K562 (cell line): ENCODE data around the gene HBP1. TPM values are rescaled to one million over a fixed set of nuclear protein-coding genes. Genes with fewer than 3 reads are reported as not detected.

Source experiments
- CBX2 ChIP-seq: fragments of 200-600 bp; sonication (generic); IDR thresholded peaks from one replicate; pipeline ENCODE4 v1.6.1; 2012; ENCODE audit warnings: mild to moderate bottlenecking, low read length, inconsistent platforms; ENCODE audit not compliant: insufficient read depth, poor library complexity, severe bottlenecking
- CEBPG ChIP-seq, 3 experiments: fragments of 200-800 bp in 1 of 3; sonication (Bioruptor generic) in 1 of 3; sonication (generic) in 1 of 3; formaldehyde crosslinking in 1 of 3; IDR thresholded peaks in 2 of 3; conservative IDR thresholded peaks in 1 of 3; 2 replicates each; pipeline versions ENCODE4 v1.6.1 to v1.8.0; 2016 to 2022; ENCODE audit warnings: missing compliant biosample characterization in 2 of 3, missing genetic modification characterization in 2 of 3, mild to moderate bottlenecking in 1 of 3, missing genetic modification reagents in 1 of 3
- EP400 ChIP-seq: fragments of 450-650 bp; IDR thresholded peaks from 2 replicates; pipeline ENCODE4 v1.6.1; 2017; ENCODE audit warnings: antibody characterized with exemption, mild to moderate bottlenecking, moderate library complexity
- ERF ChIP-seq: fragments of 450-650 bp; formaldehyde crosslinking; IDR thresholded peaks from 2 replicates; pipeline ENCODE4 v1.4.0; 2020; ENCODE audit warnings: mild to moderate bottlenecking, mixed read lengths
- GABPB2 ChIP-seq: fragments of 250-450 bp; sonication (Bioruptor Pico); conservative IDR thresholded peaks from 2 replicates; pipeline ENCODE4 v1.5.1; 2021; ENCODE audit warnings: mild to moderate bottlenecking
- MCM5 ChIP-seq: fragments of 450-650 bp; IDR thresholded peaks from 2 replicates; pipeline ENCODE4 v1.6.1; 2016; ENCODE audit warnings: low read depth
- NFXL1 ChIP-seq: fragments of 450-650 bp; formaldehyde crosslinking; IDR thresholded peaks from 2 replicates; pipeline ENCODE4 v1.4.0; 2021; ENCODE audit warnings: mild to moderate bottlenecking
- NONO ChIP-seq, 2 experiments: fragments of 200-400 bp in 1 of 2; fragments of 450-650 bp in 1 of 2; formaldehyde crosslinking in 1 of 2; IDR thresholded peaks; 2 replicates each; pipeline ENCODE4 v1.6.1; 2017; ENCODE audit warnings: low read depth in 2 of 2, mild to moderate bottlenecking in 2 of 2, moderate library complexity in 2 of 2, low read length in 1 of 2
- NUFIP1 ChIP-seq: fragments of 450-650 bp; IDR thresholded peaks from 2 replicates; pipeline ENCODE4 v1.6.1; 2018; ENCODE audit not compliant: partially characterized antibody
- PHF20 ChIP-seq: fragments of 450-650 bp; IDR thresholded peaks from 2 replicates; pipeline ENCODE4 v1.6.1; 2018; ENCODE audit not compliant: partially characterized antibody
- PML ChIP-seq: IDR thresholded peaks from 2 replicates; pipeline ENCODE4 v1.6.1; 2012; ENCODE audit warnings: low read length, inconsistent platforms
- RBM22 ChIP-seq: fragments of 200-400 bp; formaldehyde crosslinking; IDR thresholded peaks from 2 replicates; pipeline ENCODE4 v1.6.1; 2018; ENCODE audit warnings: low read length, low read depth; ENCODE audit not compliant: poor library complexity, severe bottlenecking
- RFX5 ChIP-seq: IDR thresholded peaks from 2 replicates; pipeline ENCODE4 v1.6.1; 2011; ENCODE audit warnings: low read depth, mild to moderate bottlenecking, improper control_type of control experiment, low read length
- SRF ChIP-seq, 2 experiments: fragments of 250-450, 450-650 bp in 1 of 2; sonication (Bioruptor Pico) in 1 of 2; sonication (generic) in 1 of 2; formaldehyde crosslinking; IDR thresholded peaks; 2 replicates each; pipeline versions ENCODE4 v1.5.0 to v1.5.1; 2020 to 2022; ENCODE audit warnings: mild to moderate bottlenecking in 1 of 2, missing genetic modification reagents in 1 of 2
- ZBTB7A ChIP-seq: IDR thresholded peaks from 2 replicates; pipeline ENCODE4 v1.6.1; 2011; ENCODE audit warnings: low read depth, mild to moderate bottlenecking, low read length, moderate library complexity, borderline replicate concordance; ENCODE audit not compliant: control insufficient read depth
- ZNF23 ChIP-seq: fragments of 250-450 bp; sonication (Bioruptor Pico); IDR thresholded peaks from 2 replicates; pipeline ENCODE4 v1.4.0; 2020; ENCODE audit warnings: mild to moderate bottlenecking
- ZNF445 ChIP-seq: fragments of 250-450 bp; sonication (Bioruptor Pico); IDR thresholded peaks from 2 replicates; pipeline ENCODE4 v1.4.0; 2020; ENCODE audit warnings: low read depth, mild to moderate bottlenecking, moderate library complexity
- ZNF584 ChIP-seq: fragments of 200-800 bp; sonication (Bioruptor generic); IDR thresholded peaks from 2 replicates; pipeline ENCODE4 v1.6.1; 2016; ENCODE audit warnings: low read depth, mild to moderate bottlenecking, missing genetic modification characterization, missing compliant biosample characterization
- ZSCAN32 ChIP-seq: fragments of 450-650 bp; formaldehyde crosslinking; IDR thresholded peaks from 2 replicates; pipeline ENCODE4 v1.4.0; 2020; ENCODE audit warnings: mild to moderate bottlenecking, moderate library complexity
- polyA plus RNA-seq, 8 experiments: library from polyadenylated mRNA; depleted of rRNA in 4 of 8; stranded (reverse) in 5 of 8; unstranded in 3 of 8; fragments of >200 nt; fragmentation: Nextera tagmentation in 2 of 8; fragmentation: Illumina TruSeq in 1 of 8; extraction: Ambion mirVana in 2 of 8; extraction: Trizol in 1 of 8; gene quantifications; 2 replicates each; pipeline versions ENCODE4 v1.2.1 to v1.2.3, GENCODE V29; 2011 to 2014; ENCODE audit warnings: inconsistent platforms in 1 of 8, missing spikeins in 1 of 8
- total RNA-seq, 7 experiments: library from RNA; depleted of rRNA in 6 of 7; stranded (reverse); fragments of >200 nt in 6 of 7; fragmentation: Illumina TruSeq in 2 of 7; extraction: Trizol in 2 of 7; gene quantifications; 2 replicates each; pipeline versions ENCODE4 v1.2.1 to v1.2.3, GENCODE V29; 2011 to 2021; ENCODE audit warnings: low replicate concordance in 1 of 7
- TF ChIP-seq, protein P1 (sequence below): sonication (generic); formaldehyde crosslinking; IDR thresholded peaks from 2 replicates; pipeline ENCODE4 v1.9.0; 2022; ENCODE audit warnings: mild to moderate bottlenecking, missing genetic modification reagents
- TF ChIP-seq, protein P2 (sequence below): sonication (generic); formaldehyde crosslinking; IDR thresholded peaks from 2 replicates; pipeline ENCODE4 v1.4.0; 2020; ENCODE audit warnings: mild to moderate bottlenecking, missing genetic modification reagents
- TF ChIP-seq, protein P3 (sequence below): fragments of 250-450 bp; sonication (Bioruptor Pico); IDR thresholded peaks from 2 replicates; pipeline ENCODE4 v1.5.0; 2021; ENCODE audit warnings: mild to moderate bottlenecking, borderline replicate concordance

The HBP1 gene
- total and polyA plus RNA-seq, 9 of the 15 experiments (the other 6 are each of a cell fraction or from before 2014, with no cell fraction given) = 18.7 to 59.9 (median 27.0) TPM

DNA sequence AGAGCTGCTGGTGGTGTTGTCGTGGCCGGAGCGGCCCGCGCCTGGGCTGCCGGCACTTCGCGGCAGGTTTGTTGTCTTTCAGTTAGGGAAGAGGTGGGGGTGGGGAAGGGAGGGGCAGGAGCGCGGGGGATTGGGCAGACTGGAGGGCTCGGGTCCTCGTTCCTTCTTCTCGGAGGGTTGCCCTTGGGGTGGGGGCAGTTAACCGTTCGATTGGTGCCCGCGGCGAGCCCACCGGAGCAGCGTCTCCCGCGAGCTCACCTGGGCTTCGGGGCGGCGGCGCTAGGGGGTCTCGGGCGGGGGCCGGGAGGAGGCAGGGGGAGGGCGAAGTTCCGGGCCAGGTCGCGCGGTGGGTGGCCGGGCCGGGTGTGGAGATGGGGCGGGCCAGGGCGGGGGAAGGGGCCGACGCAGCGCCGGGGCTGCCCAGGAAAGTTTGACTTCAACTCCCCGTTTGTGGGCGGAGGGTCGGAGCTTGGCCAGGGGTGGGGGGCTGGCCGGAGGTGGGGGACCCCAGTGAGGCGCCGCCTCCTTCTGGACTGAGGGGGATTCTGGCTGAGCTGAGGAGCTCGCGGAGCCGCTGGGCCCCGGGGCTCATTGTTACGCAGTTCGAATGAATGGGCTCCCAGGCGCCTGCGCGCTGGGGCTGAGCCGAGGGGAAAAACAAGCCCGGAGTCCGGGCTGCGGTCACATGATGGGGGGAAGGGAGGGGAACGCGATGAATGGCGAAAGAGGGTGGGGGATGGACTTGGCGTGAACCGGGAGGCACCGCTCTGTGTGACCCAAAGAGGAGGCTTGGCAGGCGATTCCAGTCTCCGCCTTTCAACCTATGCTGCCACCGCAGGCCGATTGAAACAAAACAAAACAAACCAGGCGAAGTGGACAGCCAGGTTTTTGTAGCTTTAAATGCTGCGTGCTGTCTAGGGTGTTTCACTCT, 582 bp downstream of the HBP1 start (continued):
- TF ChIP-seq, protein P1, sequence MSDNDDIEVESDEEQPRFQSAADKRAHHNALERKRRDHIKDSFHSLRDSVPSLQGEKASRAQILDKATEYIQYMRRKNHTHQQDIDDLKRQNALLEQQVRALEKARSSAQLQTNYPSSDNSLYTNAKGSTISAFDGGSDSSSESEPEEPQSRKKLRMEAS (CRISPR knock-in tag) = peak; percentile 86
- peak; percentile 86 for TF ChIP-seq EP400
- no peak for TF ChIP-seq GABPB2 (CRISPR knock-in tag)
- TF ChIP-seq NONO (IDR thresholded peaks at IDR 0.05; ENCODE audit: low read depth in 2 of 2, low read length in 1 of 2) = peak in 1 of 2 experiments; percentile 81; a peak in 1 of 4 replicates
- peak; percentile 75 for TF ChIP-seq PML
- TF ChIP-seq ZNF445 (CRISPR knock-in tag) = peak; percentile 67; the same call in 1 of the 2 replicates
- no peak for TF ChIP-seq MCM5
- TF ChIP-seq NUFIP1 = no peak
- TF ChIP-seq ZNF23 (CRISPR knock-in tag) = no peak
- peak; percentile 9; the same call in 1 of the 2 replicates for TF ChIP-seq ZSCAN32
- peak; percentile 32; the same call in 1 of the 2 replicates for TF ChIP-seq RFX5
- TF ChIP-seq CBX2 = no peak
- 0 out of 2 replicates have a peak, but pooled peaks have one; percentile 4 for TF ChIP-seq ZNF584 (CRISPR knock-in tag)
- peak; percentile 82 for TF ChIP-seq RBM22
- TF ChIP-seq ZBTB7A = peak; percentile 80; the same call in 1 of the 2 replicates
- TF ChIP-seq, protein P2, sequence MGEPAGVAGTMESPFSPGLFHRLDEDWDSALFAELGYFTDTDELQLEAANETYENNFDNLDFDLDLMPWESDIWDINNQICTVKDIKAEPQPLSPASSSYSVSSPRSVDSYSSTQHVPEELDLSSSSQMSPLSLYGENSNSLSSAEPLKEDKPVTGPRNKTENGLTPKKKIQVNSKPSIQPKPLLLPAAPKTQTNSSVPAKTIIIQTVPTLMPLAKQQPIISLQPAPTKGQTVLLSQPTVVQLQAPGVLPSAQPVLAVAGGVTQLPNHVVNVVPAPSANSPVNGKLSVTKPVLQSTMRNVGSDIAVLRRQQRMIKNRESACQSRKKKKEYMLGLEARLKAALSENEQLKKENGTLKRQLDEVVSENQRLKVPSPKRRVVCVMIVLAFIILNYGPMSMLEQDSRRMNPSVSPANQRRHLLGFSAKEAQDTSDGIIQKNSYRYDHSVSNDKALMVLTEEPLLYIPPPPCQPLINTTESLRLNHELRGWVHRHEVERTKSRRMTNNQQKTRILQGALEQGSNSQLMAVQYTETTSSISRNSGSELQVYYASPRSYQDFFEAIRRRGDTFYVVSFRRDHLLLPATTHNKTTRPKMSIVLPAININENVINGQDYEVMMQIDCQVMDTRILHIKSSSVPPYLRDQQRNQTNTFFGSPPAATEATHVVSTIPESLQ (CRISPR knock-in tag) = 0 out of 2 replicates have a peak, but pooled peaks have one; percentile 45
- TF ChIP-seq SRF (CRISPR knock-in tag; IDR thresholded peaks at IDR 0.05) = peak in 1 of 2 experiments; percentile 87; a peak in 1 of 4 replicates
- TF ChIP-seq CEBPG (CRISPR knock-in tag; IDR thresholded peaks at IDR 0.05) = peak; percentile 88
- peak; percentile 75 to 89 for TF ChIP-seq CEBPG (tag; conservative IDR thresholded peaks at IDR 0.05 in 1 of 2, IDR thresholded peaks at IDR 0.05 in 1 of 2)
- no peak for TF ChIP-seq NFXL1 (CRISPR knock-in tag)
- TF ChIP-seq ERF (CRISPR knock-in tag) = peak; percentile 65; the same call in 1 of the 2 replicates
- TF ChIP-seq, protein P3, sequence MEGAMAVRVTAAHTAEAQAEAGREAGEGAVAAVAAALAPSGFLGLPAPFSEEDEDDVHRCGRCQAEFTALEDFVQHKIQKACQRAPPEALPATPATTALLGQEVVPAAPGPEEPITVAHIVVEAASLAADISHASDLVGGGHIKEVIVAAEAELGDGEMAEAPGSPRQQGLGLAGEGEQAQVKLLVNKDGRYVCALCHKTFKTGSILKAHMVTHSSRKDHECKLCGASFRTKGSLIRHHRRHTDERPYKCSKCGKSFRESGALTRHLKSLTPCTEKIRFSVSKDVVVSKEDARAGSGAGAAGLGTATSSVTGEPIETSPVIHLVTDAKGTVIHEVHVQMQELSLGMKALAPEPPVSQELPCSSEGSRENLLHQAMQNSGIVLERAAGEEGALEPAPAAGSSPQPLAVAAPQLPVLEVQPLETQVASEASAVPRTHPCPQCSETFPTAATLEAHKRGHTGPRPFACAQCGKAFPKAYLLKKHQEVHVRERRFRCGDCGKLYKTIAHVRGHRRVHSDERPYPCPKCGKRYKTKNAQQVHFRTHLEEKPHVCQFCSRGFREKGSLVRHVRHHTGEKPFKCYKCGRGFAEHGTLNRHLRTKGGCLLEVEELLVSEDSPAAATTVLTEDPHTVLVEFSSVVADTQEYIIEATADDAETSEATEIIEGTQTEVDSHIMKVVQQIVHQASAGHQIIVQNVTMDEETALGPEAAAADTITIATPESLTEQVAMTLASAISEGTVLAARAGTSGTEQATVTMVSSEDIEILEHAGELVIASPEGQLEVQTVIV = no peak
- TF ChIP-seq PHF20 = peak; percentile 82
